H1 (cell line): ENCODE data around the gene ARHGAP27. TPM values are rescaled to one million over a fixed set of nuclear protein-coding genes. Genes with fewer than 3 reads are reported as not detected.

Experiments used
- ASH2L ChIP-seq: fragments of 200-600, 300-600 bp; sonication (generic); IDR thresholded peaks from one replicate; pipeline ENCODE4 v1.7.1; 2017; ENCODE audit warnings: low read length
- BCL11A ChIP-seq, 2 experiments: IDR thresholded peaks; one replicate each; pipeline ENCODE4 v1.6.1; 2011; ENCODE audit warnings: low read depth in 2 of 2, low read length in 2 of 2, mild to moderate bottlenecking in 2 of 2
- EP300 ChIP-seq, 2 experiments: IDR thresholded peaks; 1 replicate in 1 of 2; 2 replicates in 1 of 2; pipeline ENCODE4 v1.6.1; 2011 to 2012; ENCODE audit warnings: low read depth in 2 of 2, low read length in 2 of 2, mild to moderate bottlenecking in 2 of 2, borderline replicate concordance in 1 of 2, inconsistent platforms in 1 of 2, moderate library complexity in 1 of 2
- NRF1 ChIP-seq: IDR thresholded peaks from 2 replicates; pipeline ENCODE4 v1.6.1; 2011; ENCODE audit warnings: mild to moderate bottlenecking, low read depth, low read length, improper control_type of control experiment
- polyA plus RNA-seq, 7 experiments: library from polyadenylated mRNA; depleted of rRNA in 3 of 7; stranded (reverse) in 5 of 7; unstranded in 2 of 7; fragments of >200 nt in 5 of 7; fragments of 200-250 nt in 2 of 7; gene quantifications; 1 replicate in 5 of 7; 2 replicates in 1 of 7; 4 replicates in 1 of 7; pipeline versions ENCODE4 v1.2.1 to v1.2.3, GENCODE V29; 2011 to 2013; ENCODE audit warnings: missing spikeins in 2 of 7, mixed read lengths in 2 of 7
- total RNA-seq: library from RNA; stranded (reverse); fragmentation: NEBNext Ultra II Directional; extraction: Animal tissue kit (Norgen Biotek cat#: 25700); gene quantifications from 2 replicates; pipeline ENCODE4 v1.2.1, GENCODE V29; 2021
- TF ChIP-seq, protein P1 (sequence below), 3 experiments: IDR thresholded peaks; 1 replicate in 2 of 3; 2 replicates in 1 of 3; pipeline versions ENCODE4 v1.5.1 to v1.6.1; 2011; ENCODE audit warnings: low read length in 3 of 3, mild to moderate bottlenecking in 3 of 3, inconsistent platforms in 2 of 3, low read depth in 1 of 3, moderate library complexity in 1 of 3; ENCODE audit not compliant: insufficient read depth in 1 of 3; ENCODE audit errors: control extremely low read depth in 1 of 3
- TF ChIP-seq, protein P2 (sequence below): IDR thresholded peaks from 2 replicates; pipeline ENCODE4 v1.6.1; 2011; ENCODE audit warnings: low read depth, mild to moderate bottlenecking, low read length; ENCODE audit not compliant: insufficient read depth

The ARHGAP27 gene
- total and polyA plus RNA-seq, 2 of the 8 experiments (the other 6 are each of a cell fraction or from before 2014, with no cell fraction given): 11.6 to 13.1 TPM

DNA sequence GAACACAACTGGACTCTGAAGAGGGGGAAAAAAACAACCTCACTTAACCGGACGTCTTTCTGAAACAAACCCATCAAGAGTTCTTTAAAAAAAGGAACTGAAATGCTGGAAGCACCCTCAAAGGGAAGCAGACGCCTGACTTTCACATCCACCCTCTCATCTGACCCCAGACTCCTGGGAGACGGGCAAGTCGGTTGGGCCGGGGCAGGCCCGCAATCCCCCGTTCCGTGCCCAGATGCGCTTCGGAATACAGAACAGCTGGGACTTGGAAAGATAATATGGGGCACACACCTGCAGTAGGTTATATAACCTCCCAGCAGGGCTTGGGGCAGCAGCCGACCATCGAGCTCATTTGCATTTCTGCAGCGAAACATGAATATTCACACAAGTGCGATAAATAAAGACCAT is 3.7 kb downstream of the ARHGAP27 start (continued):
- no peak for TF ChIP-seq ASH2L
- TF ChIP-seq, protein P1, sequence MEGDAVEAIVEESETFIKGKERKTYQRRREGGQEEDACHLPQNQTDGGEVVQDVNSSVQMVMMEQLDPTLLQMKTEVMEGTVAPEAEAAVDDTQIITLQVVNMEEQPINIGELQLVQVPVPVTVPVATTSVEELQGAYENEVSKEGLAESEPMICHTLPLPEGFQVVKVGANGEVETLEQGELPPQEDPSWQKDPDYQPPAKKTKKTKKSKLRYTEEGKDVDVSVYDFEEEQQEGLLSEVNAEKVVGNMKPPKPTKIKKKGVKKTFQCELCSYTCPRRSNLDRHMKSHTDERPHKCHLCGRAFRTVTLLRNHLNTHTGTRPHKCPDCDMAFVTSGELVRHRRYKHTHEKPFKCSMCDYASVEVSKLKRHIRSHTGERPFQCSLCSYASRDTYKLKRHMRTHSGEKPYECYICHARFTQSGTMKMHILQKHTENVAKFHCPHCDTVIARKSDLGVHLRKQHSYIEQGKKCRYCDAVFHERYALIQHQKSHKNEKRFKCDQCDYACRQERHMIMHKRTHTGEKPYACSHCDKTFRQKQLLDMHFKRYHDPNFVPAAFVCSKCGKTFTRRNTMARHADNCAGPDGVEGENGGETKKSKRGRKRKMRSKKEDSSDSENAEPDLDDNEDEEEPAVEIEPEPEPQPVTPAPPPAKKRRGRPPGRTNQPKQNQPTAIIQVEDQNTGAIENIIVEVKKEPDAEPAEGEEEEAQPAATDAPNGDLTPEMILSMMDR (IDR thresholded peaks at IDR 0.05; ENCODE audit: control extremely low read depth in 1 of 3, insufficient read depth in 1 of 3, low read depth in 1 of 3, low read length in 3 of 3): no peak
- no peak for TF ChIP-seq EP300 (IDR thresholded peaks at IDR 0.05; ENCODE audit: borderline replicate concordance in 1 of 2, low read depth in 2 of 2, low read length in 2 of 2)
- TF ChIP-seq, protein P2, sequence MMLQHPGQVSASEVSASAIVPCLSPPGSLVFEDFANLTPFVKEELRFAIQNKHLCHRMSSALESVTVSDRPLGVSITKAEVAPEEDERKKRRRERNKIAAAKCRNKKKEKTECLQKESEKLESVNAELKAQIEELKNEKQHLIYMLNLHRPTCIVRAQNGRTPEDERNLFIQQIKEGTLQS: no peak
- no peak for TF ChIP-seq BCL11A (IDR thresholded peaks at IDR 0.05; ENCODE audit: low read depth in 2 of 2, low read length in 2 of 2)
- no peak for TF ChIP-seq NRF1
